GM19099 (cell line): ENCODE measurements around the gene APOO.

Experiments used
- POLR2A ChIP-seq: IDR thresholded peaks from 3 replicates; pipeline ENCODE4 v1.6.1; 2011; ENCODE audit warnings: low read depth; ENCODE audit not compliant: insufficient read length; ENCODE audit errors: extremely low read depth

APOO gene

GRCh38 chrX:23841847-23842522 is 65.8 kb downstream of the APOO start:
- no peak for TF ChIP-seq POLR2A

GRCh38 chrX:23840674-23841073 is 67.1 kb downstream of the APOO start:
- TF ChIP-seq POLR2A, result no peak

- no peak for TF ChIP-seq POLR2A
Observed at GRCh38 chrX:23838953-23839352, 68.8 kb downstream of the APOO start.

- no peak for TF ChIP-seq POLR2A
Observed at GRCh38 chrX:23832721-23833120, 75.0 kb downstream of the APOO start.

GRCh38 chrX:23828881-23829280 is 78.9 kb downstream of the APOO start:
- no peak for TF ChIP-seq POLR2A

- no peak for TF ChIP-seq POLR2A
Observed at GRCh38 chrX:23826653-23827052, 81.1 kb downstream of the APOO start.

- TF ChIP-seq POLR2A, result no peak
Observed at GRCh38 chrX:23826216-23826615, 81.5 kb downstream of the APOO start.

- no peak for TF ChIP-seq POLR2A
Observed at GRCh38 chrX:23825675-23826074, 82.1 kb downstream of the APOO start.

GRCh38 chrX:23822841-23823240 is 84.9 kb downstream of the APOO start:
- TF ChIP-seq POLR2A, result no peak

- no peak for TF ChIP-seq POLR2A
Observed at GRCh38 chrX:23822397-23822796, 85.3 kb downstream of the APOO start.

- TF ChIP-seq POLR2A, result no peak
Observed at GRCh38 chrX:23821847-23822246, 85.9 kb downstream of the APOO start.

GRCh38 chrX:23820235-23820782 is 87.4 kb downstream of the APOO start:
- no peak for TF ChIP-seq POLR2A

GRCh38 chrX:23819385-23820234 is 88.1 kb downstream of the APOO start:
- TF ChIP-seq POLR2A, result no peak

- TF ChIP-seq POLR2A, result no peak
Observed at GRCh38 chrX:23817979-23818336, 89.8 kb downstream of the APOO start.

- TF ChIP-seq POLR2A, result no peak
Observed at GRCh38 chrX:23816179-23816578, 91.6 kb downstream of the APOO start.

- TF ChIP-seq POLR2A, result no peak
Observed at GRCh38 chrX:23815376-23815775, 92.4 kb downstream of the APOO start.
